NCI-H446 (cell line): Measurements from ENCODE around the gene ACSM4.

Experiments used
- DNase-seq, 2 experiments: peaks; one replicate each; lab custom pipeline; 2025; lab: John Stamatoyannopoulos, UW

ACSM4 gene

DNA sequence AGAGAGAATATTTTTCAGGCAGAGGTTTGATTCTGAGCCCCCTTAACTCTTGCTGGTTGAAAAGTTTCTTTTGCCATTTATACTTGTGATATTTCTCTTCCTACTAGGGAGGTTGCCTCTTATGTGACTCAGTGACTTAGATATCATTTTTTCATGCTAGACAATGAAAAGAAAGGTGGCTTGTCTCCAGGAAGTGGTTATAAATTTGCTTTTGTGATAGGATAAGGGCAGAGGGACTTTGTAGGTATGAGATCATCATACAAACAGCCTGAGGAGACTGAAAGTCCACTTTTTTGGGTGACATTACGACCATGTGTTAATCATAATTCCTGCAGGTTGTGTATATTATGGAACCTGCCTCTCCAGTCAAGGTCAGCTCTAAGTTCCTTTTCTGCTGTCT lies 35.8 kb downstream of the ACSM4 start:
- no peak for DNase-seq

DNA sequence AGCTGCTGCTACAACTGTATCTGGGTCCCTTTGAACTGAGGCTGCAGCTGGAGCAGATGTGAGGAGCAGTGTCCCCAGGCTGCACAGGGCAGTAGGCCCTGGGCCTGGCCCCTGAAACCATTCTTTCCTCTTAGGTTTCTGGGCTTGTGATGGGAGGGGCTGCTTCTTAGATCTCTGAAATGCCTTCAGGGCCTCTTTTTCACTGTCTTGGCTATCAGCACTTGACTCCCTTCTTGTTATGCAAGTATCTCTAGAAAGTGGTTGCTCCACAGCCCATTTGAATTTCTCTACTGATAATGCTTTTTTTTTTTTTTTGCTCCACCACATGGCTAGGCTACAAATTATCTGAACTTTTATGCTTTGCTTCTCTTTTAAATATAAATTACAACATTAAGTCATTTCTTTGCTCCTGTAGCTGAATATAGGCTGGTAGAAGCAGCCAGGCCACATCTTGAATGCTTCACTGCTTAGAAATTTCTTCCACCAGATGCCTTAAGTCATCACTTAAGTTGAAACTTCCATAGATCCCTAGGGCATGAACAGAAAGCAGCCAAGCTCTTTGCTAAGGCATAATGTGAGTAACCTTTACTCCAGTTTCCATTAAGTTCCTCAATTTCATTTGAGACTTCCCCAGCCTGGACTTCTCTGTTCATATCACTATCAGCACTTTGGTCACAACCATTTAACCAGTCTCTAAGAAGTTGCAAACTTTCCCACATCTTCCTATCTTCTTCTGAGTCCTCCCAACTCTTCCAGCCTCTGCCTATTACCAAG lies 41.1 kb downstream of the ACSM4 start:
- DNase-seq: no peak

DNA sequence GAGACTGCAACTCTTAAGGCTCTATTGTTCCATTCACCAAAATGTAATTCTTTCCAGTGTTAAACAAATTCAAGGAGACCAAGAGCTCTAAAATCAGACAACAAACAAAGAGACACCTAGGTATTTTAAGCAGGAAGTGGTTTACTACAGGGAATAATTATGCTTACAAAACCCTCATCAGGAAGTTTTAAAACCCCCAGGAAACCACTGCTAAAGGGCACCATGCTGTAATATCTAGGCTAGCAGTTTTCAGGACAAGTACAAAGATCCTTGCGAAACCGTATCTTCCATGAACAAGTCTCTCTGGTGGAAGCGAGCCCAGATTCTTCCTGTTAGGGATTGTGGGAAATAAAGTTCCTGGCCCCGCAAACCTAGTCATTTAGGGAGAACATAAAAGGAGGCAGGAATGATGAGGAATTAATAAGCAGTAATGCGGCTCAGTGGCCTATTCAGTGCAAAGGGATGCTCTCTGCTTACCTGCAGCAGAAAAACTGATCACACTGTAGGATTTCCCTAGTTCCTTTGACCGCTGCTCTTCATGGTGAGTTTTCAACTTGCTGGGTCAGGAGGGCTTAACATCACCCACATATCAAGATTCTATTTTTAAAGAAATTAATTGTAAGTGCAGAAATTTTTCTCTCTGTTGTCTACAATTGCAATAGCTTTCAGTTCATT lies 42.8 kb downstream of the ACSM4 start:
- no peak for DNase-seq

DNA sequence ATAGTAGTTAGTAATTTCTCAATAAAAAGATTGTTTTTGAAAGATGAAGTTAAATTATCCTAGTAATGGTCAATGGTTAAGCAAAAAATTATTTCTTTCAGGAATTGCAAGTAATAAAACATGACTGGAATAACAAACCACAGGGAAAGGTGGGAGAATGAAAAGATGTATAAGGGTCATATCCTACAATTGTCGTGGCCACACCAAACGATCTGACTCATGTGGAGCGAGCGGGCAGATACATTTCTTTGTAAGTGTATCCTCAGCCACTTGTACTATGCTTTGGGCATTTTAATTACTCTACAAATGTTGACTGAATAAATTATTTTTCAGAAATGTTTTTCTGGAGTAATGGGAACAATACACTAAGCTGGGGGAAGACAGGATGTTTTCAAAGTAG lies 45.5 kb downstream of the ACSM4 start:
- DNase-seq: no peak

DNA sequence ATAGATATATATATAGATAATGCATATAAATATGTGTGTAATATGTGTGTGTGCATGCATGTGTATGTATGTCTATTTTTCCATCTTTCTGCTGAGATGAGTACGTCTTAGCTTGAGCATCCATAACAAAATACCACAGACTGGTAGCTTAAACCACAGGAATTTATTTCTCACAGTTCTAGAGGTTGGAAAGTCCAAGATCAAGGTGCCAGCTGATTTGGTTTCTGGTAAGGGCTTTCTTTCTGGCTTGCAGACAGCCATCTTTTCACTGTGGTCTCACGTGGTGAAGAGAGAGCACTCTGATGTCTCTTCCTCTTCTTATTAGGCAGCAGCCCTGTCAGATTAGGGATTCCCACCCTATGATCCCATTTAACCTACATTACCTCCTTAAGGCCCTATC lies 47.3 kb downstream of the ACSM4 start:
- DNase-seq: no peak

DNA sequence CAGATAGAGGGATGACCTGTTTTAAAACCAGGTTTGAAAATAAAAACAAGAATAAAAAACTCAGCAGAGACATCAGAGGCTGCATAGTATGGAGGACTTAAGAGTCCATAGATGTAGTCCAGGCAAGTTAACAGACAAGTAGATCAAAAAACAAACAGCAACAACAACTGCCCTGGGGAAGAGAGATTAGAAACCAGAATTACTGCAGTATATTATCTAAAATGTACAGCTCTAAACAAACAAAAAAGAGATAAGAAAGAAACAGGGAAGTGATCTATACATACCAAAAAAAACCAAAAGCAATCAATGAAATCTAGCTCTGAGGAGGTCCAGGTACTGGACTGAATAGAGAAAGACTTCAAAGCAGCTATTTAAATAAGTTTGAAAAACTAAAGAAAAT lies 48.8 kb downstream of the ACSM4 start:
- no peak for DNase-seq

DNA sequence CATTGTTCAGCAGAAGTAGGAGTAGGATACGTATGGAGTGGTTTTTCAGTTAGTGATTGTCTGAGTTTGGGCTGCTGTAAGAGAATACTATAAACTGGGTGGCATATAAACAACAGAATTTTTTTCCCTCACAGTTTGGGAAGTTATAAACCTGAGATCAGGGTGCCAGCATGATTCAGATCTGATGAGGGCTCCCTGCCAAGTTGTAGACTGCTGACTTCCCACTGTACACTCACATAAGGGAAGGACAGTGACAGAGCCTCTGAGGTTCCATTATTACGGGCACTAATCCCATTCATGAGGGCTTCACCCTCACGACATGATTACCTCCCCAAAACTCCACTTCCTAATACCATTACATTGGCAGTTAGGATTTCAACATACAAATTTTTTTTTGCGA lies 50.7 kb downstream of the ACSM4 start:
- DNase-seq: no peak

DNA sequence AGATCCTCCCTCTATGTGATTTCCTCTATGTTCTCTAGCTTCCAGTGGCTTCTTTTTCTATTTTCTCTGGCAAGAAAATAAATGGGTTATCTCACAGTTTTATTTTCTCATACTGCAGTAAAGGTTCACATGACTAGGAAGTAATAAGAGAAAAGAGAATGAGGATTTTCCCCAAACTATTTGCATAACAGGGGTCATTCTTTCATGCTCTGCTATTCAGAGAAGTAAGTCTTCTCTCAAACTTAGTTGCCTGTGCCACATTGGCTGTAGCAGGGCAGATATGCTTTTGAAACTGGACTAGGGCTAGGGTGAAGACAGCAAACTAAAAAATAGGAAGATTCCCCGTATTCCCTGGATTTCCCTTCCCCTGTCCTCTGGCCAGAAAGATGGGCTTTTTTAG lies 57.4 kb downstream of the ACSM4 start:
- no peak for DNase-seq

DNA sequence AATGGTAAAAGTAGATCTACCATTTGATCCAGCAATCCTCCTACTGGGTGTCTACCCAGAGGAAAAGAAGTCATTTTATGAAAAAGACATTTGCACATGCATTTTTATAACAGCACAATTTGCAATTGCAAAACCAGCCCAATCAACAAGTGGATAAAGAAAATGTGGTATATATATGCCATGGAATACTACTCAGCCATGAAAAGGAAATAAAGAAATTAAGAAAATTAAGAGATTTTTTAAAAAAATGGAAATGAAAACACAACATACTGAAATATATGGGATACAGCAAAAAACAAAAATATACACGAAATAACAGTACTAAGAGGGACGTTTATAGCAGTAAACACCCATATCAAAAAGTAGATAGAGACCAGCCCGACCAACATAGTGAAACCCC lies 58.9 kb downstream of the ACSM4 start:
- DNase-seq: no peak

DNA sequence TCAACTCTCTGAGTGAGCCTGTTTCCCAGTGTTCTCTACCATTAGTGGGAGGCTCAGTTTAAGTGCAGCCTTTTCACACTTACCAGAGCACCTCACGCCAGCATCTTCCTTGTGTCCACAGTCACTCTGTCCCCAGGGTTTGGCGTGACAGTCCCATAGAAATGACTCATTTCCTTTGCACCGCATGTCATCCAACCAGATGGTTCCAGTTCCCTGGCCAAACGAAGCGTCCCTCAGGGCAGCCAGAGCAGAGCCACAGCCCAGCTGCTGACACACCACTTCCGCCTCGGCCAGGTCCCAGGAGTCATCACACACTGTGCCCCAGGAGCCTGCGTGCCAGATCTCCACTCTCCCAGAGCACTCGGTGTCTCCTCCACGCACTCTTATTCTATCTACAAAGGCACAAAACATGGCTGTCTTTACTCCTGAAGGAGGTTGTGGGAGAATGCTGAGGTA lies 65.4 kb downstream of the ACSM4 start:
- DNase-seq: no peak

DNA sequence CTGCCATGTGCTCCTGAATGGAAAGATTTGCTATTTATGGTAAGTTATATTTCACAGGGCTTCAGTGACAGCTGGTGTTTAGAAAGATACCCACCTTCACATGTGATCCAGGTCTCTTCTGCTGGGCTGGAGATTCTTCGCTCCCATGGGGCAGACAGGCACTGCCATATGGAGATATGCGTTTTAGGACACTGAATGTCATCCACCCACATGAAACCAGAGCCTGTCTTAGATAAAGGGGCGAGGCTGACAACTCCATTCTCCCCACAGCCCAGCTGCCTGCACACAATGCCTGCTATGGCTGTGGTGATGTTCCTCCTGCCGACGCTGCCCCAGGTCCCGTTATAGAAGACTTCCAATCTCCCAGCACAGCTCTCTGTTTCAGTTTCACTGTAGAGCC lies 69.4 kb downstream of the ACSM4 start:
- DNase-seq: no peak

DNA sequence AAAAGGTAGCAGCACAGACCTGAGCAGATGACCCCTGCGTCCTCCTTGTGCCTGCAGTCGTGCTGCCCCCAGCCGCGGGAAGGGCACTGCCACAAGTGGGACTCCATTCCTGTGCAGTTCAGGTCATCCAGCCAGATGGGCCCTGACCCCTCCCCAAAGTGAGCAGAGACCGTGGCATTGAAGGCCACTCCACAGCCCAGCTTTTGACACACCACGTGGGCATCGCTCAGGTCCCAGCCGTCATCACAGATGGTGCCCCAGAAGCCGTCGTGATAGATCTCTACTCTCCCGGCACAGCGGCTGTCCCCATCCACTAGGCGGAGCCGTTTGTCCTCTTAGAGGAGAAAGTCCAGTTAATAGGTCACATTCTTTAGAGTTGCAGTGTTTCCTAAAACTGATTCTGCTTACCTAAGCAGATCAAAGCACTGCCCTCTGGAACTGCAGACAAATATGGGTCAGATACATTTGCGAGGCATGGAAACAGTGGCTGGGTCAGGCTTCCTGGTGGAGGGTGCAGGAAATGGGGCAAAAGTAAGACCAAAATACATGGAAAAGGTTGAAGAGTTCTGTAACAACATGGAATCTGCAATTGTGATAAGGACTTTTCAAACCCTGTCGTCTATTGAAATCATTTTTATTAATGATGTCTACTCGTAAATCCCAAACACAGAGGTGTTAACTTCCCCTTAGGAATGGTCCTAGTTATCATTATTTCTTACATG lies 70.7 kb downstream of the ACSM4 start:
- DNase-seq: peak in 1 of 2 experiments; percentile 21

DNA sequence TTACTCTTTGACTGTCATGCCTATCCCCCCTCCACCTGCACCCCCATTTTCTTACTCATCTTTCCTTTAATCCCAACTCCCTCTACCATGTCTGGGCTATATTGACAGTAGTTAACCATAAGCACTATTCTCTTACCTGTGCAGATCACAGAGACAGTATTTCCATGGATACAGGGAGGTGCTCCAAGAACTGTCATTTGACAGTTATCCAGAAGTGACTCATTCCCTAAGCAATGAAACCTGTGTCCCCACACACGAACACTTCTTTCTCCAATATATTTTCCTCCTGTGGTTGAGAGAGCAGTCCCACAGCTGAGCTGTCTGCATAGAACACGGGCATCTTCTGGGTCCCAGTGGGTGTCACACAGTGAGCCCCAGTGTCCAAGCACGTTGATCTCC lies 71.3 kb downstream of the ACSM4 start:
- DNase-seq: no peak

DNA sequence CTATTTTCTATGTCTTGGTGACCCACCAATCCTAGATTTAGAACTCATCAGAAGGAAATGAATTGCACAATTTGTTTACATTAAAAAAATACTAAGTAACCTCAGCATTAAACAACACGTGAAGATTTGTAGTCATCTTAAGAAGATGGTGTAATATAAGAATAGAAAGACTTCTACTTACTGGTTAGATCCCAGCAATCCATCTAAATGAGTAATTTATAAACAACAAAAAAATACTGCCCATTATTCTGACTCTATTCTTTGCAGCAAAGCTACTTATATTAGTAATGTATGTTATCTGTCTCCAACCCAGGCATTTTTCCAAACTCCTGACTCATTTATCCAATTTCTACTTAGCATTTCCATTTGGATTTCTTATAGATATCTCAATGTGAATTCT lies 72.3 kb downstream of the ACSM4 start:
- no peak for DNase-seq
